Measurements from ENCODE around the gene AGR3.
A peak's percentile ranks its signal among the peaks of the same experiment; 100 is the strongest.

AGR3 gene

DNA sequence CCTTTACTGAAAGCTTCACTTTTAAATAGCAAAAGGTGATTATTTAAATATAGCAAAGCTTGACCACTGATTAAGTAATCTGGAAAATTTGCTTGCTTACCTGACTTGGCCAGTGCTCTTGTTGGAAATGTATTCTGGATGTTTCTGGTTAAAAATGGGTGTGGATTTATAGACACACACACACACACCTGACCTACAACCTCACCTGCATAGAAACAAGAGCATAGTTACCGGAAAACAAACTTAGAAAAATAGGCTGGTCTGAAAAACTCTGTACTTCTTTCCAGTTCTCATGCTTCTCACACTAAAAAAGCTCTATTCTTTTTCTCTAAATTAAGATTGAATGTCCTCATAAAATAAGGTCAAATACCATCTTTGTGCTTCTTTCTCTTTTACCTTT, at the start of gene AGR3:
AGR3 (minus strand) TSS at position 140 of the 400 bp plus-strand sequence. CDS start 3,365 bp downstream, outside the sequence.
- DNase-seq, result no peak

DNA sequence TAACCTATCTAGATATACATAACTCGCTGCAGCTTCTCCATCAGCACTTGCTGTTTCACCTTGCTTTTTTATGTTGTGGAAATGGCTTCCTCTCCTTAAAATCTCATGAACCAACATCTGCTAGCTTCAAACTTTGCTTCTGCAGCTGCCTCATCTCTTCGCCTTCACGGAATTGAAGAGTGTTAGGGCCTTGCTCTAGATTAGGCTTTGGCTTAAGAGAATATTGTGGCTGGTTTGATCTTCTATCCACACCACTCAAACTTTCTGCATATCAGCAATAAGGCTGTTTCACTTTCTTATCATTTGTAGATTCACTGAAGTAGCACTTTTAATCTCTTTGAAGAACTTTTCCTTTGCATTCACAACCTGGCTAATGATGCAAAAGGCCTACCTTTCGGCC, 49.2 kb upstream of the AGR3 start:
- DNase-seq, result no peak

- no peak for DNase-seq
Observed at GRCh38 chr7:16929146-16929762, 47.5 kb upstream of the AGR3 start.

- no peak for DNase-seq
Observed at GRCh38 chr7:16926861-16927260, 45.1 kb upstream of the AGR3 start.

GRCh38 chr7:16926283-16926682, 44.5 kb upstream of the AGR3 start:
- no peak for DNase-seq

DNA sequence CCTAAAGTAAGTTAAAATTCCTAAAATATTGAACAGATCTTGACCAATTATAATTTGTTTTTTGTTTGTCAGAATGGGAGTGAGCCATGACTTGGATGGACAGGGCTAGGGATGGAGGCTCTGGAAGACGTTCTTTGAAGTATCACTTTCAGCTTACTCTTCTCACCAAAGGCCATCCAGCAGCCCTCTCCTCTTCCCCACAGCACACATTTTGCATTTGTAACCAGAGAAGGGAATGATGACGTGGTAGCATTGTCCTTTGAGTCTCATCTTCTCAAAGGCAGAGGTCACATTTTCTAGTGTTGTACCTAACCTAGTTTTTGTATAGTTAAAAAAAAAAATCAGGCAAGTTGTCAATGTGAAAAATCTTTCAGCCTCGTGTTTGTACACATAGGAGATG, 43.8 kb upstream of the AGR3 start:
- no peak for DNase-seq

- DNase-seq, result no peak
Observed at GRCh38 chr7:16923019-16923418, 41.2 kb upstream of the AGR3 start.

DNA sequence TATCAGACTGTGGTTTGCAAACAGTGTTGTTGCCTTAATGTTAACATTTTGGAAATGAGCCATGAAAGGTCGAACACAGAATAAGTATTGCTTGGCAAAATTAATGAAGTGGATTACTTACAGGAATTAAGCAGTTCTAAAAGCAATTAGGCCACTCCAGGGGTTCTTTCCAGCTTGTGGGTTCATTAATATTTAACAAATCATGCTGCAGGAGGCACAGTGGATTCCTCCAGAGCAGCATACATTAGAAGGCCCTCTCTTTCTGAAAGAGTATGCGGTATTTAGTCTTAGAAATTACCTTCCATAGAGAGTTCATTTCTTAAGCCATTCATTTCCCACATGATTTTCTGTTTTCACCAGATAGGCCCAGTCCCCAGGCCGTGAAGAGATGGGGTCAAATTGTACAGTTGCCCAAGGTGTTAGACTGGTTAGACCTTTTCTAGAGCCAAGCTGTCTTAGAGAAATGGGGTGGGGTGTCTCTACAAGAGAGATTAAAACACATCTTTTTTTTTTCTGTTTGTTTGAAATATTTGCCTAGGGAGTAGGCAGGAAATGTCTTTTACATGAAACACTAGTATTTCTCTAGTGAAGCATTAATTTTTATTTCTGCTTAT, 40.0 kb upstream of the AGR3 start:
- DNase-seq, result peak; percentile 64

GRCh38 chr7:16921151-16921550, 39.4 kb upstream of the AGR3 start:
- no peak for DNase-seq

DNA sequence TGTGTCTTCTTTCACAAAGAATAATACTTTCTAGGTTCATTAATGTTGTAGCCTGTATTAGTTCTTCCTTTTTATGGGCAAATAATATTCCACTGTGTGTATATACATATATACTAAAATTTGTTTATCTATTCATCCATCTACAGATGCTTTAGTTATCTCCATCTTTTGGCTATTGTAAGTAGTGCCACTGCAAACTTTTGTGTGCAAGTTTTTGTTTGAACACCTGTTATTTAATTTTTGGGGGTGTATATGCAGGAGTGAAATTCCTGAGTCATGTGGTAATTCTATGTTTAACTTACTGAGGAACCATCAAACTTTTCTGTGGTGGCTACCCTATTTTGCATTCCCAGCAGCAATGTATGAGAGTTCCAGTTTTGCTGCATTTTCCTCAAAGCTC, 37.7 kb upstream of the AGR3 start:
- DNase-seq, result no peak

GRCh38 chr7:16918288-16918895, 36.6 kb upstream of the AGR3 start:
- DNase-seq, result no peak

DNA sequence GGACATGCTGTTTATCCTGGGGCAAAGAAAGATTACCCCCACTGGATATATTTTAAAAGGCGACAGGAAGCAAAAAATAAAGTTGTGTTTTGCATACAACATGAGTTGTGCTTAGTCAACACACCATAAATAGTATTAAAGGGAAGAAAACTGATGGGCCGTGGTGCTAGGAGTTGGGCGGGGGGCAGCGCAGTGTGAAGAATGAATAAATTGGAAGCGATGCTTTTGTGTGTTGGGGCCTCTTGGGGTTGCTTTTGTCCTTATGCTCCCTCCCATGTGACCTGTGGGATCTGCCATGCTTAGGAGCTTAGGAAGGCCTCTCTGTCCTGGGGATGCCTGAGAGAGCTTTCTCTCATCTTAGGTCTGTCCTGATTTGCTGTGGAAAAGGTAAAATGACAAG, 35.0 kb upstream of the AGR3 start:
- DNase-seq, result no peak

DNA sequence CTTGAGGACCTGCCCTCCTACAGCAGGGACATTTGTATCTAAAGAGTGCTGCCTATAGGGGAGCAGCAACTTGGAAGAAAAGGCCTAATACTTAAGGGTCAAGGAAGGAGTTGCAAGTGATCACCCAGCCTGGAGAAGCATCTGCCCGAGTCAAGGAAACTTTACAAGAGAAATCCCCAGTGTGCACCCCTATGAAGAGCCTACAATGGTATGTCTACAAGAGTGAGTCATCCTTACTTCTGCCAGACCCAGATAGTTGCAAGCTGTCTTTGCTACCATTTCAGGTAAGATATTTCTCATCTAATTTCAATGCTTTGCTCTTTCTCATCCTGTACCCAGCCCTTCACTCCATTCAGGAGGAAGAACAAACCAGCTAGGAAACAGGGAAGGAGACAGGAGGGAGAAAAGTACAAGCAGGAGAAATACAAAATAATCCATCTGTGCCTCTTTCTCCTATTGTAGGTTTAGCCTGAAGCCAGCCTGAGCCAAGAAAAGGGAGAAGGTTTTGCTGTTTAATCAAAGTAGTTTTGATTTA, 34.4 kb upstream of the AGR3 start:
- DNase-seq, result no peak

GRCh38 chr7:16915405-16915804, 33.6 kb upstream of the AGR3 start:
- DNase-seq, result no peak

GRCh38 chr7:16914771-16915170, 33.0 kb upstream of the AGR3 start:
- no peak for DNase-seq

DNA sequence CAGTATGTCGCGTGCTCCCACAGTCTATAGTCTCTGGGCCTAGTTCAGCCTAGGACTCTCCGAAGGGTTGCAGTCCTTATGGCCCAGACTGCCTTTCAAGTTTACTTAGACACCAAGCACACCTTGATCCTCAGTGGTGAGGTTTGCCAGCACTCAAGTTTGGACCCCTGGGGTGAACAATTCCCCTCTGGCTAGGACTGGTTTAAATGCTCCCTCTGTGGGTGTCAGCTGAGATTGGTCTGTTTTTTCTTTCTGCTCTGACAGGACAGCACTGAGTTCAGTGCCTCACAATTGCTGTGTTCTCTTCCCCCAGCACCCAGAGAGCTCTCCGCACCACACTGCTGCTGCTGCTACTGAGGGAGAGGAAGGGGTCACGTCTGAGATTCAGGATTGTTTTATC, 31.9 kb upstream of the AGR3 start:
- no peak for DNase-seq

DNA sequence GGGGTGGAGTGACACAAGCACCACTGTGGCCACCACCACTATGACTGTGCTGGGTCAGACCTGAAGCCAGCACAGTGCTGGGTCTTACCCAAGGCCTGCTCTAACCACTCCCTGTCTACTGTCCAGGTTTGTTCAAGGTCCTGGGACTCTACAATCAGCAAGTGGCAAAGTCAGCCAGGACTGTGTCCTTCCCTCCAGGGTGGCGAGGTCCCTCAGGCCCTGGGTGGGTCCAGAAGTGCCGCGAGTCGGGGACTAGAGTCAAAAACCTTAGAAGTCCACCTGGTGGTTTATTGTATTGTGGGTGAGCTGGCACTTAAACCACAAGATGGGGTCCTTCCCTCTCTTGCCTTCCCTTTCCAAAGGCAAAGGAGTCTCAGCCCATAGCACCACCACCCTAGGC, 30.8 kb upstream of the AGR3 start:
- no peak for DNase-seq

- DNase-seq, result no peak
Observed at GRCh38 chr7:16908561-16908960, 26.8 kb upstream of the AGR3 start.

DNA sequence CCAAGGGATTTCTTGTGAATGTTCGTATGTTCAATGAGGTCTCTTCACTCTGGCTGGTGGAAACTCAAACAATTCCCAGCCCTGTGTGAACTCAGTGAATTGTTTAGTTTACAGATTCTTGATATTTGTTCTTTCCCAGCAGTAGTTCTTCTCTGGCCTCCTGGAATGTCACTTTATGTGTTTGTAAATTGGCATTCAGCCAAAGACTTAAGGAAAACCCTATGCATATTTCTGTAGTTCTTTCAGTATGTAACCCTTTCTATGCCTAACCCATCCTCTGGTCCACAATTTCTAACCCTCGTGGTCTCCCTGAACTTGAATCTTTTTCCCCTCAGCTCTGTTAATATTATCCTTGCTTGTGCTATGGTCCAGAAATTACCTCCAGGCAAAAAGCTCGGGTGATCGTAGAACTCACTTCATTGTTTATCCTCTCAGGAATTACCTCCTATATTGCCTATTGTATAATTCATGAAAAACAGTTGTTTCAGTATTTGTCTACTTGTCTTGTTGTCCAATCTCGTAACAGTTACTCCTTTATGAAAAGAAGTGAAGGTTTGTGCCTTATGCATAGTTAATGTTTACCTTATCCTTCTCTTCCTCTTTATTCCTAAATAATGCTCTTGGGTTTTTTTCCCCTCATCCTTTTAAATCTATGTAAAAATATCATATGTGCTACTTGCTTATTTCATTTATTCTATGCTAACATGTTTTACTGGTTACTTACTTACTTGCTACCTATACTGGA, 23.7 kb upstream of the AGR3 start:
- no peak for DNase-seq

DNA sequence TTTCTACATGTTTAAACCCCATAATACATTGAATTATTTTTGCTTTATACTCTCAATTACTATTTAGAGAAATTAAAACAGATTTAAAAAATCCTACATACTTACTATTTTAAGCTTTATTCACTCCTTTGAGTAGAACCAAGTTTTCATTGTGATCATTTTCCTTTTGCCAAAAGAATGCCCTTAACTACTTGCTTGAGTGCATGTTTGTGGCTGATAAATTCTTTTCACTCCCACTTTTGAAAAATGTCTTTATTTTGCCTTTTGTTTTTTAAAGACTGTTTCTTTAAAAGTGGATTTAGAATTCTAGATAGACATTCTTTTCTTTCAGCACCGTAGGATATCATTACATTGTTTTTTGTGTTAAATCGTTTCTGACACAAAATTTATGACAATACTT, 22.3 kb upstream of the AGR3 start:
- no peak for DNase-seq

DNA sequence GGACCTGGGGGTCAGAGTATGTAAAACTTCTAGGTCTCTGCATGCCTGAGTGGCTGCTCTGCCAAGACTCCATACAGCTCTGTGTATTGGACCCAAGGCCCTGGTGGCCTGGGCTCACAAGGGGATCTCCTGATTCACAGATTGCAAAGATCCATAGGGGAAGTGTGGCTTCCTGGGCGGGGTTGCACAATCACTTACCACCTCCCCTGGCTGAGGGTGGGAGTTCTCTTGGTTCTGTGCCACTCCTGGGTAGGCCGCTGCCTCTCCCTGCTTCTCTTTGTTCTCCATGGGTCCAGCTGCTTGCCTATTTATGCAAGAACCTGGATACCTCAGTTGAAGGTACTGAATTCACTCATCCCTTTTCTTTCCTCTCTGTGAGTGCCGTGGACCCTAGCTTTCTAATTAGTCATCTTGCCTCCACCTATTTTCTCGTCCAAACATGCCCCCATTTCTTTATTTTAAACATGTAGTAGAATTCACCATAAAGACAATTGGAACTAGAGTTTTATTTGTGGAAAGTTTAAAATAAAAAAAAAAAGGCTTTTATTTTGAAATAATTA, 18.5 kb upstream of the AGR3 start:
- DNase-seq, result no peak

GRCh38 chr7:16891874-16892643, 10.3 kb upstream of the AGR3 start:
- no peak for DNase-seq

GRCh38 chr7:16891338-16891737, 9.6 kb upstream of the AGR3 start:
- peak; percentile 18 for DNase-seq
